GM23338 (cell line): Measurements from ENCODE around the gene NUMBL.

Experiments
- EZH2 ChIP-seq: fragments of 200-600 bp; sonication (generic); IDR thresholded peaks from one replicate; pipeline ENCODE4 v1.8.0; 2017; ENCODE audit warnings: antibody characterized with exemption, mild to moderate bottlenecking, low read depth; ENCODE audit not compliant: unreplicated experiment
- EZH2phosphoT487 ChIP-seq: fragments of 200-600 bp; sonication (generic); IDR thresholded peaks from one replicate; pipeline ENCODE4 v1.8.1; 2018; ENCODE audit warnings: antibody characterized with exemption; ENCODE audit not compliant: unreplicated experiment
- POLR2AphosphoS5 ChIP-seq: IDR thresholded peaks from 2 replicates; pipeline ENCODE4 v1.6.1; 2016; ENCODE audit warnings: antibody characterized with exemption, low read depth
- ZNF462 ChIP-seq: fragments of 250-450 bp; sonication (Bioruptor Pico); IDR thresholded peaks from 2 replicates; pipeline ENCODE4 v1.5.0; 2020; ENCODE audit warnings: mild to moderate bottlenecking, moderate library complexity
- TF ChIP-seq, protein P1 (sequence below), 2 experiments: fragments of 200-600 bp in 1 of 2; sonication (generic) in 1 of 2; conservative IDR thresholded peaks; 2 replicates each; pipeline versions ENCODE4 v1.5.1 to v1.6.1; 2016 to 2017; ENCODE audit warnings: antibody characterized with exemption in 2 of 2, low read depth in 2 of 2, mild to moderate bottlenecking in 2 of 2, moderate library complexity in 1 of 2
- TF ChIP-seq, protein P2 (sequence below): IDR thresholded peaks from one replicate; pipeline ENCODE4 v1.6.1; 2018; ENCODE audit warnings: antibody characterized with exemption; ENCODE audit not compliant: unreplicated experiment

DNA sequence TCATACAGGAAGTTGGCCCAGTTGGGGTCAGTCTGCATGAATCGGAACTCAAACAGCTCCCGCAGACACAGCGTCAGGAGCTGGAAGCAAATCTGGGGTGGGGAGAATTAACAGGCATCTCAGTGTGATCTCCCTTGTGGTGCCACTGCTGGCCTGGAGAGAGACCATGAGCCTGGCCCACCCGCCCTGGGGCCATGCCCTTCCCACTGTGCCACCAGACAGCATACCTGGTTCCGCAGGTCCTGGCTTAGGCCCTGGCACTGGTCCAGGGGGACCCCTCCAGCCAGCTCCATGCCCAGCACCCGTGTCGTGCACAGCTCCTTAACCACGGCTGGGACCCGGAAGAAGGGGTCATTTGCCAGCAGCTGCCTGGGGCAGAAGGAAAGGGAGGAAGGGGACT is 9.6 kb upstream of the NUMBL start:
- TF ChIP-seq, protein P1, sequence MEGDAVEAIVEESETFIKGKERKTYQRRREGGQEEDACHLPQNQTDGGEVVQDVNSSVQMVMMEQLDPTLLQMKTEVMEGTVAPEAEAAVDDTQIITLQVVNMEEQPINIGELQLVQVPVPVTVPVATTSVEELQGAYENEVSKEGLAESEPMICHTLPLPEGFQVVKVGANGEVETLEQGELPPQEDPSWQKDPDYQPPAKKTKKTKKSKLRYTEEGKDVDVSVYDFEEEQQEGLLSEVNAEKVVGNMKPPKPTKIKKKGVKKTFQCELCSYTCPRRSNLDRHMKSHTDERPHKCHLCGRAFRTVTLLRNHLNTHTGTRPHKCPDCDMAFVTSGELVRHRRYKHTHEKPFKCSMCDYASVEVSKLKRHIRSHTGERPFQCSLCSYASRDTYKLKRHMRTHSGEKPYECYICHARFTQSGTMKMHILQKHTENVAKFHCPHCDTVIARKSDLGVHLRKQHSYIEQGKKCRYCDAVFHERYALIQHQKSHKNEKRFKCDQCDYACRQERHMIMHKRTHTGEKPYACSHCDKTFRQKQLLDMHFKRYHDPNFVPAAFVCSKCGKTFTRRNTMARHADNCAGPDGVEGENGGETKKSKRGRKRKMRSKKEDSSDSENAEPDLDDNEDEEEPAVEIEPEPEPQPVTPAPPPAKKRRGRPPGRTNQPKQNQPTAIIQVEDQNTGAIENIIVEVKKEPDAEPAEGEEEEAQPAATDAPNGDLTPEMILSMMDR (conservative IDR thresholded peaks at IDR 0.05; ENCODE audit: low read depth in 2 of 2), result no peak
- TF ChIP-seq EZH2, result no peak
- TF ChIP-seq EZH2phosphoT487, result no peak
- no peak for TF ChIP-seq POLR2AphosphoS5
- no peak for TF ChIP-seq ZNF462 (CRISPR knock-in tag)
- TF ChIP-seq, protein P2, sequence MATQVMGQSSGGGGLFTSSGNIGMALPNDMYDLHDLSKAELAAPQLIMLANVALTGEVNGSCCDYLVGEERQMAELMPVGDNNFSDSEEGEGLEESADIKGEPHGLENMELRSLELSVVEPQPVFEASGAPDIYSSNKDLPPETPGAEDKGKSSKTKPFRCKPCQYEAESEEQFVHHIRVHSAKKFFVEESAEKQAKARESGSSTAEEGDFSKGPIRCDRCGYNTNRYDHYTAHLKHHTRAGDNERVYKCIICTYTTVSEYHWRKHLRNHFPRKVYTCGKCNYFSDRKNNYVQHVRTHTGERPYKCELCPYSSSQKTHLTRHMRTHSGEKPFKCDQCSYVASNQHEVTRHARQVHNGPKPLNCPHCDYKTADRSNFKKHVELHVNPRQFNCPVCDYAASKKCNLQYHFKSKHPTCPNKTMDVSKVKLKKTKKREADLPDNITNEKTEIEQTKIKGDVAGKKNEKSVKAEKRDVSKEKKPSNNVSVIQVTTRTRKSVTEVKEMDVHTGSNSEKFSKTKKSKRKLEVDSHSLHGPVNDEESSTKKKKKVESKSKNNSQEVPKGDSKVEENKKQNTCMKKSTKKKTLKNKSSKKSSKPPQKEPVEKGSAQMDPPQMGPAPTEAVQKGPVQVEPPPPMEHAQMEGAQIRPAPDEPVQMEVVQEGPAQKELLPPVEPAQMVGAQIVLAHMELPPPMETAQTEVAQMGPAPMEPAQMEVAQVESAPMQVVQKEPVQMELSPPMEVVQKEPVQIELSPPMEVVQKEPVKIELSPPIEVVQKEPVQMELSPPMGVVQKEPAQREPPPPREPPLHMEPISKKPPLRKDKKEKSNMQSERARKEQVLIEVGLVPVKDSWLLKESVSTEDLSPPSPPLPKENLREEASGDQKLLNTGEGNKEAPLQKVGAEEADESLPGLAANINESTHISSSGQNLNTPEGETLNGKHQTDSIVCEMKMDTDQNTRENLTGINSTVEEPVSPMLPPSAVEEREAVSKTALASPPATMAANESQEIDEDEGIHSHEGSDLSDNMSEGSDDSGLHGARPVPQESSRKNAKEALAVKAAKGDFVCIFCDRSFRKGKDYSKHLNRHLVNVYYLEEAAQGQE, result no peak
